PC-9 (cell line): ENCODE data around the gene GBP2. TPM values are rescaled to one million over a fixed set of nuclear protein-coding genes. Genes with fewer than 3 reads are reported as not detected.
A peak's percentile ranks its signal among the peaks of the same experiment; 100 is the strongest.

Experiments used
- Bru-seq: library from RNA; stranded (reverse); fragments of 400-500 nt; gene quantifications from one replicate; lab custom pipeline; 2021; lab: Mats Ljungman, UMichigan
- BruChase-seq, 2 experiments: library from RNA; stranded (reverse); fragments of 400-500 nt; gene quantifications; one replicate each; lab custom pipeline; 2021; lab: Mats Ljungman, UMichigan
- BruUV-seq: library from RNA; stranded (reverse); fragments of 400-500 nt; replicated peaks from 2 replicates; lab custom pipeline; 2021; lab: Mats Ljungman, UMichigan
- CTCF ChIA-PET: fragments of 300-600 bp; sonication (Branson Sonifier 250); formaldehyde crosslinking; loops from one replicate; lab custom pipeline; 2022; ENCODE audit warnings: antibody characterized with exemption; lab: Charles Lee
- POLR2A ChIA-PET: fragments of 300-600 bp; sonication (Branson Sonifier 250); formaldehyde crosslinking; loops from one replicate; lab custom pipeline; 2022; ENCODE audit warnings: antibody characterized with exemption; ENCODE audit not compliant: unreplicated experiment; lab: Charles Lee
- DNase-seq, 2 experiments: peaks; one replicate each; pipeline versions ENCODE4 v3.0.0 to v3.0.0-alpha.2; 2015 to 2022; ENCODE audit warnings: mixed read lengths in 1 of 2
- H2AFZ ChIP-seq: fragments of 200-600 bp; sonication (generic); 2 replicates; pipeline ENCODE4 v1.8.1; 2017; ENCODE audit warnings: antibody characterized with exemption
- H3F3A ChIP-seq: fragments of 200-600 bp; sonication (generic); 2 replicates; pipeline ENCODE4 v1.8.1; 2017; ENCODE audit warnings: antibody characterized with exemption, mild to moderate bottlenecking, low read depth; ENCODE audit not compliant: insufficient read depth
- H3K27ac ChIP-seq: fragments of 200-600 bp; sonication (generic); 2 replicates; pipeline ENCODE4 v1.6.1; 2016; ENCODE audit warnings: mixed run types
- H3K27me3 ChIP-seq: fragments of 200-600 bp; sonication (generic); 2 replicates; pipeline ENCODE4 v1.6.1; 2016; ENCODE audit warnings: low read depth, mixed run types; ENCODE audit not compliant: insufficient read depth
- H3K36me3 ChIP-seq: fragments of 200-600 bp; sonication (generic); 2 replicates; pipeline ENCODE4 v1.6.1; 2016; ENCODE audit warnings: low read depth, mixed run types
- H3K4me1 ChIP-seq: fragments of 200-600 bp; sonication (generic); replicated peaks from 2 replicates; pipeline ENCODE4 v1.6.1; 2016; ENCODE audit warnings: mixed run types; ENCODE audit not compliant: insufficient read depth
- H3K4me2 ChIP-seq: fragments of 200-600 bp; sonication (generic); 2 replicates; pipeline ENCODE4 v1.6.1; 2017; ENCODE audit warnings: mixed run types
- H3K4me3 ChIP-seq: fragments of 200-600 bp; sonication (generic); 2 replicates; pipeline ENCODE4 v1.6.1; 2016; ENCODE audit warnings: mixed run types
- H3K79me2 ChIP-seq: fragments of 200-600 bp; sonication (generic); 2 replicates; pipeline ENCODE4 v1.6.1; 2017; ENCODE audit warnings: low read depth, mixed run types
- H3K9me2 ChIP-seq: fragments of 200-600 bp; sonication (generic); 2 replicates; pipeline ENCODE4 v1.8.1; 2017; ENCODE audit warnings: mild to moderate bottlenecking; ENCODE audit not compliant: insufficient read depth
- H3K9me3 ChIP-seq: fragments of 200-600 bp; sonication (generic); 2 replicates; pipeline ENCODE4 v1.8.1; 2016; ENCODE audit warnings: low read depth; ENCODE audit not compliant: insufficient read depth
- H4K20me1 ChIP-seq: fragments of 200-600 bp; sonication (generic); 2 replicates; pipeline ENCODE4 v1.8.1; 2017; ENCODE audit not compliant: insufficient read depth
- CTCF ChIP-seq: fragments of 200-600 bp; sonication (generic); conservative IDR thresholded peaks from 2 replicates; pipeline ENCODE4 v1.6.1; 2017; ENCODE audit warnings: mixed run types, antibody characterized with exemption, mild to moderate bottlenecking, moderate library complexity
- EZH2 ChIP-seq: fragments of 200-600 bp; sonication (generic); IDR thresholded peaks from 2 replicates; pipeline ENCODE4 v1.8.0; 2017; ENCODE audit warnings: antibody characterized with exemption, low read depth
- intact Hi-C: fragments of 100-400 bp; cut with micrococcal nuclease; formaldehyde crosslinking; loops from one replicate; pipeline ENCODE4 v1.10.0; 2022; ENCODE audit not compliant: unreplicated experiment
- long read RNA-seq: library from polyadenylated mRNA; stranded (forward); transcript quantifications from one replicate; pipeline ENCODE4 v2.0.0, GENCODE V29; 2022
- total RNA-seq: library from RNA; stranded (reverse); gene quantifications from 2 replicates; pipeline ENCODE4 v1.2.3, GENCODE V29; 2021

The GBP2 gene
- total RNA-seq = 7.0 and 9.6 TPM in 2 replicates
- percentile 43 among the genes with signal in this experiment for Bru-seq, nascent RNA
- BruChase-seq, experiment 1, labeled RNA remaining after a 2-hour chase = percentile 72 among the genes with signal in this experiment
- percentile 68 among the genes with signal in this experiment for BruChase-seq, experiment 2, labeled RNA remaining after a 6-hour chase
- long read RNA-seq, transcript GBP2-201 (11 exons, 2,220 nt) = major isoform, 13 of 13 reads
- long read RNA-seq, partial matches to known transcripts = 0 of 13 reads
- long read RNA-seq, other reads (novel, unspliced or antisense) = 0 of 13 reads

GRCh38 chr1:89125913-89126580, at the start of gene GBP2:
Gene GBP2, minus strand, starts transcription at chr1:89126114. Its CDS starts 4,148 bp downstream, at chr1:89121966.
- DNase-seq = peak; percentile 16 to 90
- peak within 1 kb of the TSS; percentile 41; the same call in 1 of the 2 replicates for H3K4me3 ChIP-seq
- peak within 1 kb of the TSS; percentile 66 for H2AFZ ChIP-seq
- intact Hi-C loops = no loop called here
- no peaks in the 10 kb centered on the region for H3K36me3 ChIP-seq
- POLR2A ChIA-PET = no interaction called here
- H3K9me2 ChIP-seq = no peaks in the 10 kb centered on the region; the same call in 1 of the 2 replicates
- no TSS peak for BruUV-seq
- no peaks in the 10 kb centered on the region for H4K20me1 ChIP-seq
- peak within 1 kb of the TSS; percentile 71 for H3K4me2 ChIP-seq
- no peaks in the 10 kb centered on the region for H3K79me2 ChIP-seq
- H3K27ac ChIP-seq = peak within 1 kb of the TSS; percentile 11
- H3K9me3 ChIP-seq = no peaks in the 10 kb centered on the region
- no peaks in the 10 kb centered on the region for H3F3A ChIP-seq
- H3K4me1 ChIP-seq = peaks cover 18% of the 10 kb centered on the region
- H3K27me3 ChIP-seq = no peaks in the 10 kb centered on the region
- TF ChIP-seq CTCF (no peak), EZH2 (no peak)
- CTCF ChIA-PET = no interaction called here

- H3K9me2 ChIP-seq = peaks cover 6% of the 10 kb centered on the region; the same call in 1 of the 2 replicates
- no peak overlapping the region for H3K4me3 ChIP-seq
- H3K4me1 ChIP-seq = no peaks in the 10 kb centered on the region
- H3K36me3 ChIP-seq = no peaks in the 10 kb centered on the region
- intact Hi-C loops = no loop called here
- H3K27me3 ChIP-seq = no peaks in the 10 kb centered on the region
- H3F3A ChIP-seq = no peaks in the 10 kb centered on the region
- H4K20me1 ChIP-seq = no peaks in the 10 kb centered on the region
- H3K9me3 ChIP-seq = no peaks in the 10 kb centered on the region
- no peak overlapping the region for H3K27ac ChIP-seq
- CTCF ChIA-PET = no interaction called here
- H3K4me2 ChIP-seq = no peak overlapping the region
- TF ChIP-seq CTCF = no peak
- no peak for TF ChIP-seq EZH2
- H2AFZ ChIP-seq = no peak overlapping the region
- no TSS peak for BruUV-seq
- POLR2A ChIA-PET = no interaction called here
- no peak for DNase-seq
- H3K79me2 ChIP-seq = no peaks in the 10 kb centered on the region
Measured at GRCh38 chr1:89174491-89174890, 48.6 kb upstream of the GBP2 start.

- Histone ChIP-seq H3K4me3 (no peak overlapping the region), H2AFZ (no peak overlapping the region), H3K4me1 (no peaks in the 10 kb centered on the region), H3K9me2 (0 out of 2 replicates have a peak, but pooled peaks cover 6% of the 10 kb centered on the region), H3K36me3 (no peaks in the 10 kb centered on the region), H3K79me2 (no peaks in the 10 kb centered on the region), H4K20me1 (no peaks in the 10 kb centered on the region), H3K9me3 (no peaks in the 10 kb centered on the region), H3F3A (no peaks in the 10 kb centered on the region), H3K27ac (no peak overlapping the region), H3K4me2 (no peak overlapping the region), H3K27me3 (no peaks in the 10 kb centered on the region)
- TF ChIP-seq CTCF (no peak), EZH2 (no peak)
- DNase-seq = no peak
- no TSS peak for BruUV-seq
- POLR2A ChIA-PET = no interaction called here
- CTCF ChIA-PET = no interaction called here
- intact Hi-C loops = no loop called here
Measured at GRCh38 chr1:89172468-89173143, 46.7 kb upstream of the GBP2 start.
